Uterus (tissue), 2 donors: ENCODE results near the gene CR1.

ENCODE experiments used
- CTCF ChIP-seq, 4 experiments: fragments of 200-600 bp in 2 of 4; fragments of 450-650 bp in 2 of 4; sonication (generic) in 2 of 4; IDR thresholded peaks; one replicate each; pipeline ENCODE4 v1.5.1; 2016 to 2019; ENCODE audit warnings: antibody characterized with exemption in 4 of 4, mild to moderate bottlenecking in 2 of 4, moderate library complexity in 1 of 4
- POLR2A ChIP-seq, 2 donors: fragments of 450-650 bp; IDR thresholded peaks; one replicate each; pipeline ENCODE4 v1.6.1; 2016; ENCODE audit warnings: antibody characterized with exemption in 2 of 2, mild to moderate bottlenecking in 1 of 2, moderate library complexity in 1 of 2

- no peak for TF ChIP-seq POLR2A (IDR thresholded peaks at IDR 0.05)
- TF ChIP-seq CTCF (IDR thresholded peaks at IDR 0.05), result no peak
Measured at GRCh38 chr1:207519505-207520399, 23.8 kb downstream of the CR1 start.
